CD4-positive, alpha-beta T cell treated with Interleukin-15 for 4 hours (primary cell): ENCODE results near the gene ABCF2.

Experiments used
- DNase-seq: peaks from one replicate; pipeline ENCODE4 v3.0.0-alpha.2; 2020; ENCODE audit warnings: low spot score

The ABCF2 gene

DNA sequence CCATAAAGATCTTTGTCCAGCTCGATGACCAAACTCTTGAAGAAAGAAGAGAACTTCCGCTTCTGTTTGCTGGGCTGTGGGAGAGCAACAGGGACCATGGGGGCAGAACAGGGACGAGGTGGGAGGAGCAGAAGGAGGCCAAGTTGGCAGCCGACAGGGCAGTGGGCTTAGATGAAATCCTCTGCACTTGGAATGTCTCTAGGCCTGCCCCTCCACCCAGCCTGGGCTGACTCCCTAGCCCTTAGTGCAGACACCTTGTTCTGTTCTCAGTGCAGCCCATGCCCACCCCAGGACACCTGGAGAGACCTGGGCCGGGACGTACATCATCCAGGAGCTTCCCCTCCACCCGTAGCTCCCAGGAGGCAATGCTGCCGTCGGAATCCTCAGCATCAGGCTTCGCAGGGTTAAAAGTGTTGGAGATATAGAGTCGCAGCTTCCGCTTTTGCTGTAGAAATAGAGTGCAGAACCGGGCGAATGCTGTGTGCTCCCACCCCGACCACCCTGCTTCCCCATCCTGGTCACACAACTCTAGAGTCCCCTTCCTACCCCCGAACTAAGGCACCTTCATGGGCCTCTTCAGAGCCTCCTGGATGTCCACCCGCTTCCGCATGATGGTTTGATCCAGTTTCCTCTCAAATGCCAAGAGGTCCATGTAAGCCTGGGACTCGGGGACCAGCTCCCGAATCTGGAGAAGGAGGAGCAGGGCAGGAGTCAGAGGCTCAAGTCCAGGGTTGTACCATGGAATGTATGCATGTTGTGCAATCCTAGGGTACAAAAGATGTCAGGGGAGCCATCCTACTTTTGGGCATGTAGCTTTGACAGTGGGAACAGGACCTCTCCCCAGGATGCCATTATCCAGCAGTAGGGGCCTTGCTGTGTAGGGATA lies 15.4 kb upstream of the ABCF2 start:
- DNase-seq, result no peak

DNA sequence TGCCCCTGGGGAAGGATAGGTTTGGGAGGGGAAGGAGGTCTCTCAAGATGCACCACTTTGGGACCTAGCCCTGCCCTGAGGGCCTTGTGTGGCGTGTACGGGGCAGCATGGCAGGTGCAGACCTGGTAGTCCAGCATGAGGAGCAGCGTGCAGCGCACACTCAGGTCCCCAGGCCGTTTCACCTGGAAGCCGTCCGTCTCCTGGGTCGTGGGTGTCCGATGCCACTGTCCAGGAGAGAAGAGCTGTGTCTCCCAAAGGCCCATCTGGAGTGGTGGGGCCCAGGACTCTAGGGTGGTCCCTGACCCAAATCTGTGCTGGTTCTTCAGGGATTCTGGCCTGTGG lies 14.7 kb upstream of the ABCF2 start:
- DNase-seq, result no peak

DNA sequence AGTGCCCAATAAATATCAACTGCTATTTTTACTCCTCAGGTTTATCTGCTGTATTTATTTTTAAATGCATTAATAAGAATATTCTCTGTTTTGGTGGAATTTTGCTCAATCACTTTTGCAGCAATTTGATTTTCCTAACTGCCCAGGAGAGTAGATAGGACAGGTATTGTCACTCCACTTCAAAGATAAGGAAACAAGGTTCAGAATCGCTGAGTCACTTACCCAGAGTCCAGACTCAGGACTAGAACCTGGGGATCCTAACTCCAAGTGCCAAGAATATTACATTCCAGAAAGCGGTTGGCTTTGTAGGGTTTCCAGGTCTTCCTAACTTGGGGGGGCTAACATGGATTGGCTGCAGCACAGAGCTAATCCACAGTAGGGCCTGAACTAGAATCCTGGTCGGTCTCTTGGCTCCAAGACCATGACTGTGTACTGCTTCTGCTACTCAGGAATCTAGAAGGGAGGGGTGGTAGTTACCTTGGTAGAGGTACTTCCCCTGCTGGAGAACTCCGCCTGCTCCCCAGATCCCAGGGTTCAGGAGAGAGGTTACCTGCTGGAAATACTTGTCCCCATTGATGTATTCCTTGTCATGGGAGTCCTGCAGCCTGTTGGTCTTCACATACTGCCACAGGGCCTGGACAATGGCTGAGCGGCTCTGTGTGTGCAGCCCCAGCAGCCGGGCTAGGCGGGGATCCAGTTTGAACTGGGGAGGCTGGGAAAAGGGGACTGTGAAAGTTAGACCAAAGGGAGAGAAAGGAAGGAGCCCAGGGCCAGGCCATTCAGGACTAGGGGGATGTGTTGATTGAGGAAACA lies 14.1 kb upstream of the ABCF2 start:
- no peak for DNase-seq

DNA sequence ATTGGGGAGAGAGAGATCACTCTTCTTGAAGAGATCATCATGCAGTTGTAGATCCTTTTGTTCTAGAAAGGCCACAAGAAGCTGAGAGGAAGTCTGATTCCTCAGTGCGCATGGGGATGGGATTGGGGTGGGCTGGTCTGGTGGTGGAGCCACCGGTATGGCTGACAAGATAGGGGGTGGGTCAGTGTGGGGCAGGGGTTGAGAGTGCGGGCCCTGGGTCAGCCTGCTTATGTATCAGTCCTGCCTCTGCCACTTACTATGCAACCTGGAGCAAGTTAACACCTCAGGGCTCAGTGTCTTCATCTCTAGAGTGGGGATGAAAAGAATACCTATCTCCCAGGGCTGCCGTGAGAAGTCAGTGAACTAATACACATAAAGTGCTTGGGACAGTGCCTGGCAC lies 13.5 kb upstream of the ABCF2 start:
- DNase-seq, result no peak

DNA sequence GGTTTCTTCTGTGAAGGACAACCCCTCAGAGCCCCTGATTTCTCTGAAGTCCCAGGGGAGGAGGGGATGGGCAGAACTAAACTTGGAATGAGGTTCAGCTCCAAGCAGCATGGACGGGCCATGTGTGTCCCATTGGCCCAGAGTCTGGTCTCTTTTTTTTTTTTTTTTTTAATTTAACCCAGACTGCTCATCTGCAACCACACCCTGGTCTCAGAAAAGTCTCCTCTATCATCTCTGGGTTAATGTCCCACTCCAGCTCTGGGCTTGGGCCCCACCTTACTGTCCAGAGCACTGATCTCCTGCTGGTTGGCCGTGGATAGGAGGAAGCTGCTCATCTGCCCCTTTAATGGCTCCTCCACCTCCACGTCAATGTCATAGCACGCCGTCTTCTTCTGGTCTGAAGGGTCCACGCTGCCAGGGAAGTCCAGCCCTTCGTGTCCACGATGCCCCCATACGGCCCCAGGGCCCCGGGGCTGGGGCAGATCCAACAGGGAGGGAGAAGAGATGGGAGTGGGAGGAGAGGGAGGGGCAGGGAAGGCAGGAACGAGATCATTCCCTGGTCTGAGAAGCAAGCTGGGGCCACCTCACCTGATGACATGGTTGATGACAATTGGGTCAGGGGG lies 12.9 kb upstream of the ABCF2 start:
- DNase-seq, result no peak

DNA sequence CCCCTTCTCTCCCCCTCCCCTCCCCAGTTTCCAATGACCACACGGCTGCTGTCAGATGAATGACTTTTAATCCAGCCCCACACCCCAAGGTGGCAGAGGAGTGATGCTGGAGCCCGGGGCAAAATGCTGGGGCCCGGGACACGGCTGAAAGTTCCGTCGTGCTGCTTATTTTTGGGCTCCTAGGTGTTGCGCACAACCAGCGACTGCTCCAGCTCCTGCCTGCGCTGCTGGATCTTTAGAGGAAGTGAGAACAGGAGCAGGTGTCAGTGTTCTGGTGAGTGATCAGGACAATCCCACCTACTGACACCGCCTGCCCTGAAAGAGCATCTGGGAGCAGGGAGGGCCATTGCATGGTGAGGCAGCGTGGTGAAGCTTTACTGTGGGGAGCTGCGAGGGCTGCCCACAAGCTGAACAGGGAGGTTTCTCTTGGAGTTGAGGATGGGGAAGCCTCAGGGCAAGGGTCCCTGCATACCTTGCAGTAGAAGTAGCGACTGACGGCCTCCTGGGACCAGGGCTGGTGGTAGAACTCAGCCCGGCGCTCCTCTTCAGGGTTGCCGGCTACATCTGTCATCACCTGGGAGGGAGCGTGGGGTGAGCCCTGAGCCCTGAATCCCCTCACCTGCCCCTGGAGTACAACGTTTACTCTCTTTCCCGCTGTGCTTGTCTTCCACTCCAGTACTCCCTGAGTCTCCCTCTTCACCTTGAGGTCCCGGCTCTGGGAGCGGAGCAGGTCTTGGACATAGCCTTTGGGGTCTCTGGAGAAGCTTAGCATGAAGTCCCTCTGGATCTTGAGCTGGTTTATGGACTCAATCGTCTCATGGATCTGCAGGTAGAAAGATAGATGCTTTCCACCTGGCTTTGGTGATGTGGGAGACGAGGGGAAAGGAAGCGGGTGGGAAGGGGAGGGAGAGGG lies 12.2 kb upstream of the ABCF2 start:
- DNase-seq, result no peak

DNA sequence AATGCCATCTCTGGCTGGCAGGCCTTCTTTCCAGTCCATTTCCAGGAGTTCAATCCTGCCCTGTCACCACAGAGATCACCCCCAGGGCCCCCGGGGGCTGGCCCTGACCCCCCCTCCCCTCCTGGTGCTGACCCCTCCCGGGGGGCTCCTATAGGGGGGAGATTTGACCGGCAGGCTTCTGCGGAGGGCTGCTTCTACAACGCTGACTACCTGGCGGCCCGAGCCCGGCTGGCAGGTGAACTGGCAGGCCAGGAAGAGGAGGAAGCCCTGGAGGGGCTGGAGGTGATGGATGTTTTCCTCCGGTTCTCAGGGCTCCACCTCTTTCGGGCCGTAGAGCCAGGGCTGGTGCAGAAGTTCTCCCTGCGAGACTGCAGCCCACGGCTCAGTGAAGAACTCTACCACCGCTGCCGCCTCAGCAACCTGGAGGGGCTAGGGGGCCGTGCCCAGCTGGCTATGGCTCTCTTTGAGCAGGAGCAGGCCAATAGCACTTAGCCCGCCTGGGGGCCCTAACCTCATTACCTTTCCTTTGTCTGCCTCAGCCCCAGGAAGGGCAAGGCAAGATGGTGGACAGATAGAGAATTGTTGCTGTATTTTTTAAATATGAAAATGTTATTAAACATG lies 11.3 kb upstream of the ABCF2 start:
- DNase-seq, result no peak

DNA sequence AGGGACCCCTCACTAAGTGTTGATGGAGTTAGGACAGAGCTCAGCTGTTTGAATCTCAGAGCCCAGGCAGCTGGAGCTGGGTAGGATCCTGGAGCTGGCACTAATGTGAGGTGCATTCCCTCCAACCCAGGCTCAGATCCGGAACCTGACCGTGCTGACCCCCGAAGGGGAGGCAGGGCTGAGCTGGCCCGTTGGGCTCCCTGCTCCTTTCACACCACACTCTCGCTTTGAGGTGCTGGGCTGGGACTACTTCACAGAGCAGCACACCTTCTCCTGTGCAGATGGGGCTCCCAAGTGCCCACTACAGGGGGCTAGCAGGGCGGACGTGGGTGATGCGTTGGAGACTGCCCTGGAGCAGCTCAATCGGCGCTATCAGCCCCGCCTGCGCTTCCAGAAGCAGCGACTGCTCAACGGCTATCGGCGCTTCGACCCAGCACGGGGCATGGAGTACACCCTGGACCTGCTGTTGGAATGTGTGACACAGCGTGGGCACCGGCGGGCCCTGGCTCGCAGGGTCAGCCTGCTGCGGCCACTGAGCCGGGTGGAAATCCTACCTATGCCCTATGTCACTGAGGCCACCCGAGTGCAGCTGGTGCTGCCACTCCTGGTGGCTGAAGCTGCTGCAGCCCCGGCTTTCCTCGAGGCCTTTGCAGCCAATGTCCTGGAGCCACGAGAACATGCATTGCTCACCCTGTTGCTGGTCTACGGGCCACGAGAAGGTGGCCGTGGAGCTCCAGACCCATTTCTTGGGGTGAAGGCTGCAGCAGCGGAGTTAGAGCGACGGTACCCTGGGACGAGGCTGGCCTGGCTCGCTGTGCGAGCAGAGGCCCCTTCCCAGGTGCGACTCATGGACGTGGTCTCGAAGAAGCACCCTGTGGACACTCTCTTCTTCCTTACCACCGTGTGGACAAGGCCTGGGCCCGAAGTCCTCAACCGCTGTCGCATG lies 10.5 kb upstream of the ABCF2 start:
- DNase-seq, result no peak

DNA sequence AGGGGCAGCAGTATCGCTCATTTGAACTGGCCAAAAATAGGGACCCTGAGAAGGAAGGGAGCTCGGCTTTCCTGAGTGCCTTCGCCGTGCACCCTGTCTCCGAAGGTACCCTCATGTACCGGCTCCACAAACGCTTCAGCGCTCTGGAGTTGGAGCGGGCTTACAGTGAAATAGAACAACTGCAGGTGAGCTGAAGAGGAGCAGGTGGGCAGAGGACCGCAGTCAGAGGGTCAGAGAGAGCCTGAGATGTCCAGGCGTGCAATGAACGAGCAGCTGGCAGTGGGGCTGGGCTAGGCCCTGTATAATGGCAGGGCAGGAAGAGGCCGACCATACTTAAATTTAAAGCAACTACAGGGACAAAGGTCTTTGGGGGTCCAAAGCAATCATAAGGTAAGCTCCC lies 9.4 kb upstream of the ABCF2 start:
- no peak for DNase-seq

DNA sequence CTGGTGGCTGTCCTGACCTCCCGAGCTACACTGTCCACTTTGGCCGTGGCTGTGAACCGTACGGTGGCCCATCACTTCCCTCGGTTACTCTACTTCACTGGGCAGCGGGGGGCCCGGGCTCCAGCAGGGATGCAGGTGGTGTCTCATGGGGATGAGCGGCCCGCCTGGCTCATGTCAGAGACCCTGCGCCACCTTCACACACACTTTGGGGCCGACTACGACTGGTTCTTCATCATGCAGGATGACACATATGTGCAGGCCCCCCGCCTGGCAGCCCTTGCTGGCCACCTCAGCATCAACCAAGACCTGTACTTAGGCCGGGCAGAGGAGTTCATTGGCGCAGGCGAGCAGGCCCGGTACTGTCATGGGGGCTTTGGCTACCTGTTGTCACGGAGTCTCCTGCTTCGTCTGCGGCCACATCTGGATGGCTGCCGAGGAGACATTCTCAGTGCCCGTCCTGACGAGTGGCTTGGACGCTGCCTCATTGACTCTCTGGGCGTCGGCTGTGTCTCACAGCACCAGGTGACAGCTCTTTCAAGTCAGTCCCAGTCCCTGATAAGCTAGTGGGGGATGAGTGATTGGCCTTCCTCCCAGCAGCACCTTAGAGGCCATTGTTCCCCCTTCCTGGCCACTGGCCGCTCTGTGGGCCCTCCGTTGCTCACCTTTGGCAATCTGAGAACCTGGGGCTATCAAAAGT lies 8.2 kb upstream of the ABCF2 start:
- no peak for DNase-seq

DNA sequence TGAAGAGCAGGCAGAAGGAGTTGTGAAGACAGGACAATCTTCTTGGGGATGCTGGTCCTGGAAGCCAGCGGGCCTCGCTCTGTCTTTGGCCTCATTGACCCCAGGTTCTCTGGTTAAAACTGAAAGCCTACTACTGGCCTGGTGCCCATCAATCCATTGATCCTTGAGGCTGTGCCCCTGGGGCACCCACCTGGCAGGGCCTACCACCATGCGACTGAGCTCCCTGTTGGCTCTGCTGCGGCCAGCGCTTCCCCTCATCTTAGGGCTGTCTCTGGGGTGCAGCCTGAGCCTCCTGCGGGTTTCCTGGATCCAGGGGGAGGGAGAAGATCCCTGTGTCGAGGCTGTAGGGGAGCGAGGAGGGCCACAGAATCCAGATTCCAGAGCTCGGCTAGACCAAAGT lies 6.8 kb upstream of the ABCF2 start:
- DNase-seq, result no peak

DNA sequence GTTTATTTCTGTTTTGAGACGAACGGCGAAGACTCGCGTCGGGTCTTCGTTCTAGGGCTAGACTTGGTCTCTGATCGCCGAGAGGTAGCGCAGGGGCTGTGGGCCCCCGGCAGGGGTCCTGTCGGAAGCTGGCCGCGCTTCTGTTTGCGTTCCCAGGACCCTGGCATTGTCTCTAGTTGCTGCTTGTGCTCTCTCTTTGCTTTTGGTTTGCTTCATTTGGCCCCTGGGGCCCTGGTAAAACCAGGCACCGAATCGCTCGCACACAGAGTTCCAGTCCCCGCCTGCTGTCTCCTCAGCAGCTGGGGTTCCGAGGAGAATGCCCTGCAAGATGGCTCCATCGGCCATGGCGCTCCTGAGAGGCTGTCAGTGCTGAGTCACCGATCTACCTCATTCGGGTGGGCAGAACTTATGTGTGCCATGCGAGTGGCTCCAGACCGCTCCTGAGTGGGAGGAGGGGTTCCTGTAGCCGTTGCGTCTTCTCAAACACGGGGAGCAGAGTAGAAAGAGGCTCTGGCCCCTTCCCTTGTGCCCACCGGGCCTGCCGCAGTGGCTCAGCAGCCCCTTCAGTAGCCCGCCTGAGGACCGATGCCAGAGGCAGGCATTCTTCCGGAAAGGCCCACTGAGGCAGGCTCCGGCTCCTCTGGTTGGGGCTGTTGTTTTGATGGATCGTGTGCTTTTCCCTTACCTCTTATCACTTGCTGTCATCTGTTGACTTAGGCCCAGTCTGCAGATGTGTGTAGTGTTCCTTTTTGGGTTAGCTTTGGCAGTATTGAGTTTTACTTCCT lies 6.1 kb upstream of the ABCF2 start:
- peak; percentile 62 for DNase-seq

DNA sequence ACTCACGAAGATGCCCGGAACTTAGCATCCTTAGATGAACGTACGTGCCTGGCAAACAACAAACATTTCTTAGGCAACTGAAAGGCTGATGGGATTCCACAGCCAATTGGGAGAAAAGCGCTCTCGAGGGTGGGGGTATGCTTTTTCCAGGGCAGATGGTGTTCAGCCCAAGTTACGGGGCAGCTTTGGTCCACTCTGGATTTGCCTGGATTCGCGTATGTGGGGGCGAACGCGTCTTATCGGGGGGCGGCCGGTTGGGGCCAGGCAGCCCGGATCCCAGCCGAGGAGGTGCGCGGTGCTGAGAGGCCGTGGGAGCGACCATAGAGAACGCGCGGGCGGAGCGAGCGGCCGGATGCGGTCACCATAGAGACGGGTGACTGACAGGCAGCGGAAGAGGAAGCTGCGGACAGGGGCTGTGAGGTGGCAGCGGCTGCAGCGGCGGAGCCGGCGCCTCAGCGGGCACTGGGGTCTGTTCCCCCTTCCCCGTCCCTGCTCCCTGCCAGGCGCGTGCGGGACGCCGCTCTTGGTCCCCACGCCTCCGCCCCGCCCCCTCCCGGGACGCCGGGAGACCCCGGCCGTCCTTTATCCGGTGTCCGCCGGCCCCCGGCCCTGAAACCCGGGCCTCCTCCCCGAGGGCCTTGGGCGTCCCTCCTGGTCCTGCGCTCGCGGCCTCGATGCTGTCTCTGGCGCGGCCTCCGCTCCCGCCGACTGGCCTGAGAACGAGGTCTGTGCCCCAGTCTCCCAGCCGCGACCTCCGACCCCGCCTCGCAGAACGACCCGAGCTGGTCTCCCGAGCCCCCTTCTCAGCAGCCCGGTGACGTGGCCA lies 5.3 kb upstream of the ABCF2 start, which contains the start of gene CHPF2:
Gene CHPF2 (plus strand): TSS at position 393 of the 826 bp plus-strand sequence. CDS start 1,529 bp downstream, outside the sequence.
- DNase-seq, result peak; percentile 87

DNA sequence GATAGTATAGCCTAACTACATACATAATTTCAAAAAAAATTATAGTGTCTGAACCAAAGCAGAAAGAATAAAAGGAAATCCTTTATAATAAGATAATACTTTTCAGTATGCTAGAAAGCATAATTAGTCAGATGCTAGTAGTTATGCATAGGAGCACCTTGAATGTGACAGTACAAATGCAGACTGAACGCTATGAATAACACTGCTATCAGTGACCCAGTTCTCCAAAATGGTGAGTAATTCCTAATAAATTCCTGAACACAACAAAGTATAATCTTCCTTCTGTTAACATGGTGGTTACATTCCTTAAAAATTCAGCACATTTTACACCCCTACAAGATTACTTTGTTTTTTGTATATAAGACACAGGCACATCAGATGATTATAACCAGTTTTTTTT lies 4.1 kb upstream of the ABCF2 start:
- DNase-seq, result no peak

DNA sequence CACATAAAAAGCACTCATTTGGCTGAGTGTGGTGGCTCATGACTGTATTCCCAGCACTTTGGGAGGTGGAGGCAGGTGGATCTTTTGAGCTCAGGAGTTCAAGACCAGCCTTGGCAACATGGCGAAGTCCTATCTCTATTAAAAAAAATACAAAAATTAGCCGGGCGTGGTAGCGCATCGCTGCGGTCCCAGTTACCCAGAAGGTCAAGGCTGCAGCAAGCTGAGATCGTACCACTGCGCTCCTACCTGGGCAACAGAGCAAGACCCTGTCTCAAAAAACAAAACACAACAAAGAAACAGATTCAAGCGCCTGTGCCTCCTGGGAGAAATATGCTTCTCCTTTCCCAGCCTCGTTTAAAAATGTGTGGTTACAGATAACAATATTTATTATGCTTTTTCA lies 2.2 kb upstream of the ABCF2 start:
- no peak for DNase-seq

DNA sequence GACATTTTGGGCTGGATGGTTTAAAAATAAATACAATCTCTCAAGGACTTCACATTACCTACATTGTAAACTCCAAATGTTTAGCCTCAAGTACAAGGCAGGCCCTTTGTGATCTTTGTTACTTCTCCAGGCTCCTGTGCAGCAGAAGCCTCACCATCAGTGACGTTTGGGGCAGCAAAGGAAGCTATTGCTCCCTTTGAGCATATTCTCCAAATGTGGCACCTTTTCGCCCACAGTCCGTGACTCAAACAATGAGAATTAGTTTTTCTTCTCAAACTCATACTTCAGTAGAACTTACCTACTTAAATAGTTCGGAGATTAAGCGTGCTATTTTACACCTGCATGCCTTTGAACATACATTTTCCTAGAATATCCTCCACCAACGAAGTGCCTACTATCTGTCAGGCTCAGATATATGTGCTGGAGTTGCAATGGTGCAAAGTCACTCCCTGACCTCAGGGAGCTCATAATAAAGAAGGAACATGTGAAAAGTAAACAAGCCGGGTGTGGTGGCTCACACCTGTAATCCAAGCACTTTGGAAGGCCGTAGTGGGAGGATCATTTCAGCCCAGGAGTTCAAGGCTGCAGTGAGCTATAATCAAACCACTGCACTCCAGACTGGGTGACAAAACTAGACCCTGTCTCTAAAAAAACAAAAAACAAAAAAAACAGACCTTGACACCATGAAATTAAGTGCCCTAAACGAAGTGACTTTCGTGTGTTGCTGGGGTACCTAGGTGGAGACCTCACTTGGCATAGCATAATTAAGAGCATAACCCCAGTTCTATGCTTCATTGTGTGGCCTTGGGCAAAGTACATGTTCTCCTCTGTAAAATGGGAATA lies 1.2 kb upstream of the ABCF2 start:
- DNase-seq, result no peak

DNA sequence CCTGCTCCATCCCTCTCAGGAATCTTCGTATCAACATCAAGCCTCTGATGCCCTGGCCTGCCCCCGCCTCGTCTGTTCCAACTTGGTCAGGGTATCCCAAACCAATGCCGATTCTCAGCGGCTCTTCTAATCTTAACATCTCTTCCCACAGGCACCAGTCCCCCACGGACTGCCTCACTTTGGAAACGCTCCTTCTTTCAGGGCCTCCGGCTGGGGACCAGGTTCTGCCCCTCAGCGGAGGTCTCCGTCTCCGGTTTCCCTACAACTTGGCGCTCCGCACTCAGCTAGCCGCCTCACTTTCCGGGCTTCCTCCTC lies 488 bp downstream of the ABCF2 start:
- no peak for DNase-seq
